GM19023 (cell line): Measurements from ENCODE around the gene MAD1L1.

Experiments
- ATAC-seq: cut with Tn5 transposase; IDR thresholded peaks from one replicate; pipeline ENCODE4 v1.9.1; 2021; ENCODE audit warnings: mild to moderate bottlenecking, moderate library complexity; ENCODE audit not compliant: unreplicated experiment

Gene MAD1L1

GRCh38 chr7:1993776-1994740, 238.7 kb downstream of the MAD1L1 start:
- ATAC-seq = no peak

GRCh38 chr7:1993031-1993695, 239.6 kb downstream of the MAD1L1 start:
- no peak for ATAC-seq

GRCh38 chr7:1992554-1992953, 240.2 kb downstream of the MAD1L1 start:
- ATAC-seq = no peak

GRCh38 chr7:1990001-1990670, 242.6 kb downstream of the MAD1L1 start:
- ATAC-seq = no peak

GRCh38 chr7:1989049-1989860, 243.5 kb downstream of the MAD1L1 start:
- ATAC-seq = no peak

GRCh38 chr7:1988533-1988930, 244.2 kb downstream of the MAD1L1 start:
- no peak for ATAC-seq

GRCh38 chr7:1987591-1988532, 244.9 kb downstream of the MAD1L1 start:
- ATAC-seq = no peak

GRCh38 chr7:1987084-1987535, 245.6 kb downstream of the MAD1L1 start:
- ATAC-seq = no peak

GRCh38 chr7:1986366-1987083, 246.2 kb downstream of the MAD1L1 start:
- ATAC-seq = no peak

GRCh38 chr7:1985936-1986335, 246.8 kb downstream of the MAD1L1 start:
- ATAC-seq = no peak

- ATAC-seq = no peak
Observed at GRCh38 chr7:1985042-1985441, 247.7 kb downstream of the MAD1L1 start.

GRCh38 chr7:1981878-1982230, 250.9 kb downstream of the MAD1L1 start:
- no peak for ATAC-seq

- no peak for ATAC-seq
Observed at GRCh38 chr7:1981201-1981877, 251.4 kb downstream of the MAD1L1 start.

- peak; percentile 62 for ATAC-seq
Observed at GRCh38 chr7:1979591-1980560, 252.9 kb downstream of the MAD1L1 start.

GRCh38 chr7:1978656-1979590, 253.8 kb downstream of the MAD1L1 start:
- no peak for ATAC-seq

GRCh38 chr7:1977876-1978441, 254.8 kb downstream of the MAD1L1 start:
- no peak for ATAC-seq
